ENCODE results near the gene DENND1B.

GRCh38 chr1:197671140-197671539, 104.1 kb downstream of the DENND1B start:
- no peak for TF ChIP-seq CTCF (conservative IDR thresholded peaks at IDR 0.05; ENCODE audit: low read length)
- no peak for TF ChIP-seq EZH2phosphoT487 (IDR thresholded peaks at IDR 0.05; ENCODE audit: borderline replicate concordance)
